Measurements from ENCODE around the gene CBY3. TPM values are rescaled to one million over a fixed set of nuclear protein-coding genes. Genes with fewer than 3 reads are reported as not detected.
"Not testable (repeated sequence)": the region's sequence is repeated elsewhere in the genome, so short reads cannot be mapped to it uniquely, and the experiment has no call there.

The CBY3 gene
- total RNA-seq, 1 experiment from 2014 or later: not detected

DNA sequence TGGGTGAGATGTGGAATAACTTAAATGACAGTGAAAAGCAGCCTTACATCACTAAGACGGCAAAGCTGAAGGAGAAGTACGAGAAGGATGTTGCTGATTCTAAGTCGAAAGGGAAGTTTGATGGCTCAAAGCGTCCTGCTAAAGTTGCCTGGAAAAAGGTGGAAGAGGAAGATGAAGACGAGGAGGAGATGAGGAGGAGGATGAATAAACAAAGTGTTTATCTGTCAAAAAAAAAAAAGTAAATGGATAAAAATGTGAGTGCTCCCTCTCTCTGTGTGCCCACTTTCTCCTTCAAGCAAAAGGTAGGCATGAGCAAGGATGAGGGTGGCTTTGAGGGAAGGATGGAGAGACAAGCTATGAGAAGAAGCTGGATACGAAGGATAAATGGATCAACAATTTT lies 13.7 kb upstream of the CBY3 start:
- H3K79me2 ChIP-seq (ENCODE audit: insufficient read depth, low read length): peaks cover 8% of the 10 kb centered on the region
- no peak overlapping the region for H3K9ac ChIP-seq (ENCODE audit: low read length)
- POLR2A ChIA-PET: no interaction called here
- no peak for ATAC-seq
- no peak overlapping the region for H2AFZ ChIP-seq (ENCODE audit: low read depth, low read length, poor library complexity, severe bottlenecking)
- RAD21 ChIA-PET (ENCODE audit: low non-redundant PET in 1 of 2, low total read pairs in 2 of 2, uncharacterized antibody in 2 of 2, unreplicated experiment in 2 of 2): no interaction called here
- no peak for DNase-seq (ENCODE audit: low read depth, low spot score)
- H3K4me1 ChIP-seq (ENCODE audit: control insufficient read depth in 1 of 2, insufficient read depth in 2 of 2, low read length in 2 of 2): peaks cover 3 to 24% of the 10 kb centered on the region in 2 experiments; a peak in 3 of 4 replicates
- no peak overlapping the region for H3K27ac ChIP-seq (ENCODE audit: low read depth, low read length)
- H3K9me3 ChIP-seq (ENCODE audit: control insufficient read depth in 1 of 2, insufficient read depth in 1 of 2, low read depth in 1 of 2, low read length in 2 of 2): no peaks in the 10 kb centered on the region
- H4K20me1 ChIP-seq (ENCODE audit: insufficient read depth): no peaks in the 10 kb centered on the region
- no peaks in the 10 kb centered on the region; a peak in 1 of 4 replicates for H3K36me3 ChIP-seq (ENCODE audit: control insufficient read depth in 1 of 2, insufficient read depth in 2 of 2, low read length in 2 of 2)
- H3K4me3 ChIP-seq (replicated peaks in 1 of 2; ENCODE audit: low read depth in 1 of 2, low read length in 2 of 2): no peak overlapping the region
- CTCF ChIA-PET: no interaction called here
- H3K4me2 ChIP-seq (ENCODE audit: low read length): no peak overlapping the region
- no TSS peak for BruUV-seq (replicated peaks)
- no peaks in the 10 kb centered on the region for H3K9me2 ChIP-seq (ENCODE audit: insufficient read depth)
- intact Hi-C loops (cut with micrococcal nuclease): no loop called here
- TF ChIP-seq EZH2phosphoT487 (IDR thresholded peaks at IDR 0.05; ENCODE audit: borderline replicate concordance) (no peak), SRF (IDR thresholded peaks at IDR 0.05; ENCODE audit: low read depth) (no peak), ZNF274 (IDR thresholded peaks at IDR 0.05; ENCODE audit: low read depth, low read length) (no peak)
- no peaks in the 10 kb centered on the region for H3K27me3 ChIP-seq (ENCODE audit: insufficient read depth, low read length)

DNA sequence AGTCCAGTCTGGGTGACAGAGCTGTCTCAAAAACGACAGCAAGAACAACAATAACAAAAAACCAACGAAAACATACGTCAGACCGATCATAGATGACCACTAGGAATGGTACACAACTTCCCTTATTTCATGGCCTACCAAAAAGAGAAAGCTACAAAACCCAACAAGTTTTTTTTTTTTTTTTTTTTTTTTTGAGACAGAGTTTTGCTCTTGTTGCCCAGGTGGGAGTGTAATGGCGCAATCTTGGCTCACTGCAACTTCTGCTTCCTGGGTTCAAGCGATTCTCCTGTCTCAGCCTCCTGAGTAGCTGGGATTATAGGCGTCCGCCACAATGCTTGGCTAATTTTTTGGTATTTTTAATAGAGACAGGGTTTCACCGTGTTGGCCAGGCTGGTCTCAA lies 8.4 kb upstream of the CBY3 start:
- H3K9me2 ChIP-seq (ENCODE audit: insufficient read depth); H3K4me2 ChIP-seq (ENCODE audit: low read length); H3K79me2 ChIP-seq (ENCODE audit: insufficient read depth, low read length); DNase-seq (ENCODE audit: low read depth, low spot score); RAD21 ChIA-PET (ENCODE audit: low non-redundant PET in 1 of 2, low total read pairs in 2 of 2, uncharacterized antibody in 2 of 2, unreplicated experiment in 2 of 2); H3K9me3 ChIP-seq (ENCODE audit: control insufficient read depth in 1 of 2, insufficient read depth in 1 of 2, low read depth in 1 of 2, low read length in 2 of 2); H3K27ac ChIP-seq (ENCODE audit: low read depth, low read length); H3K4me1 ChIP-seq (ENCODE audit: control insufficient read depth in 1 of 2, insufficient read depth in 2 of 2, low read length in 2 of 2); ATAC-seq; H3K4me3 ChIP-seq (replicated peaks in 1 of 2; ENCODE audit: low read depth in 1 of 2, low read length in 2 of 2); intact Hi-C loops (cut with micrococcal nuclease); BruUV-seq (replicated peaks); CTCF ChIA-PET; H2AFZ ChIP-seq (ENCODE audit: low read depth, low read length, poor library complexity, severe bottlenecking); H3K9ac ChIP-seq (ENCODE audit: low read length); POLR2A ChIA-PET; H3K27me3 ChIP-seq (ENCODE audit: insufficient read depth, low read length); H4K20me1 ChIP-seq (ENCODE audit: insufficient read depth); H3K36me3 ChIP-seq (ENCODE audit: control insufficient read depth in 1 of 2, insufficient read depth in 2 of 2, low read length in 2 of 2): not testable (repeated sequence)

All from HCT116 (cell line).